ENCODE results near the gene SMO. TPM values are rescaled to one million over a fixed set of nuclear protein-coding genes. Genes with fewer than 3 reads are reported as not detected.

SMO gene
- 7.7 and 8.8 TPM in 2 replicates for total RNA-seq

DNA sequence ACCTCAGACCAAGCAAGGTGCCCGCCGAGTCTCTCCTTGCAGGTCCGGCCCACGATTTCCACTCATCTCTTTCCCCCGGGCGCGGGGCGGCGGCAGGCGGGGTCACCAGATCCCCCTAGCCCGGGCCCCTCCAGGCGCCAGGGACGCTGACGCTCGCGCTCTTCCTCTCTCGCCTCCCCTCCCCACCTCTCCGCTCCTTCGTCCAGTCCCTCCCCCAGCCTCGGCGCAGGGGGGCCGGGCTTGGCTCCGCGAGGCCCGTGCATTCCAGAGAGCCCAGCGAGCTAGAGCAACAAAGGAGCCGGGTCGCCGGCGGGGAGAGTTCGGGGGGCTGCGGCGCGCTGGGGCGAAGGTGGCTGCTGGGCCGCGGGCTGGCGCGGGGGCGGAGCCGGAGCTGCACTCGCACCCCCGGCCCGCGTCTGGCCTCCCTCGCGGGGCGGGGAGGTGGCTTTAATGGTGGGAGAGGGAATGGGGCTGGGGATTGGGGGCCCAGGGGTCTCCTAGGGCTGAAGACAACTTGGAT is at the start of gene SMO:
Gene SMO, plus strand, starts transcription at position 262 of the 520 bp plus-strand sequence. CDS start 519 bp downstream, outside the sequence.

DNA sequence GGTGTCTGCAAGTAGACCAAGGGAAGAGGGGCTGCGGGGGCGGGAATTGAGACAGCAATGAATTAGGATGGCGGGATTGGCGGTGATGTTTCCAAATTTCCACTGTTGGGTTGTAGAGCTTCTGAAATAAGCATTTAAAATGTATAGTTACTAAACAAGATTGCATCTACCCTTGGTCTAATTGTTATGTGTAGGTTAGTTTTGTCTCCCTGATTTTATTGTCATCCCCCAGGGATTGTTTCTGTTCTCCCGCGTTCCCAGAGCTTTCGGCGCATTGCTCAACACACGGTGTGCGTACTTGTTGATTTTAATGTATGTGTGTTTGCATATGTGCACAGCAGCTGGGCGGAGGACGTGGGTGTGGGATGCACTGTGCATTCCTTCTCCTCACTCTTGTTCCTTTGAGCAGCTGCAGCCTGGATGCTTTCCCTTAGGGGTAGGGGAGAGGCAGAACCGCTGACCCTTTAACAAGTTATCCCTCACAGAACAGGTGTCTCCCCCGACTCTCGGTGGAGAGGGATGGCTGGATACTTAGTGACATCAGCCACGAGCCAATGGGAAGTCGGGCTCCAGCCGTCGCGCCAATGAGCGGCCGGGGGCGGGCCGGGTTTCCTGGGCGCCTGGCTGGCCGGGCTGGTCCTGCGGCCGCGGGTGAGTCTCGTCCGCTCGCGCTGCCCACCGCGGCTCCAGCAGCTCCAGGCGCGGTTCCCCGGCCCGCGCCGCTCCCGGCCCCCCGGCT is 44.2 kb upstream of the SMO start, which contains the start of gene TSPAN33:
Gene TSPAN33, plus strand, starts transcription at position 613 of the 739 bp plus-strand sequence. CDS start 274 bp downstream, outside the sequence.

DNA sequence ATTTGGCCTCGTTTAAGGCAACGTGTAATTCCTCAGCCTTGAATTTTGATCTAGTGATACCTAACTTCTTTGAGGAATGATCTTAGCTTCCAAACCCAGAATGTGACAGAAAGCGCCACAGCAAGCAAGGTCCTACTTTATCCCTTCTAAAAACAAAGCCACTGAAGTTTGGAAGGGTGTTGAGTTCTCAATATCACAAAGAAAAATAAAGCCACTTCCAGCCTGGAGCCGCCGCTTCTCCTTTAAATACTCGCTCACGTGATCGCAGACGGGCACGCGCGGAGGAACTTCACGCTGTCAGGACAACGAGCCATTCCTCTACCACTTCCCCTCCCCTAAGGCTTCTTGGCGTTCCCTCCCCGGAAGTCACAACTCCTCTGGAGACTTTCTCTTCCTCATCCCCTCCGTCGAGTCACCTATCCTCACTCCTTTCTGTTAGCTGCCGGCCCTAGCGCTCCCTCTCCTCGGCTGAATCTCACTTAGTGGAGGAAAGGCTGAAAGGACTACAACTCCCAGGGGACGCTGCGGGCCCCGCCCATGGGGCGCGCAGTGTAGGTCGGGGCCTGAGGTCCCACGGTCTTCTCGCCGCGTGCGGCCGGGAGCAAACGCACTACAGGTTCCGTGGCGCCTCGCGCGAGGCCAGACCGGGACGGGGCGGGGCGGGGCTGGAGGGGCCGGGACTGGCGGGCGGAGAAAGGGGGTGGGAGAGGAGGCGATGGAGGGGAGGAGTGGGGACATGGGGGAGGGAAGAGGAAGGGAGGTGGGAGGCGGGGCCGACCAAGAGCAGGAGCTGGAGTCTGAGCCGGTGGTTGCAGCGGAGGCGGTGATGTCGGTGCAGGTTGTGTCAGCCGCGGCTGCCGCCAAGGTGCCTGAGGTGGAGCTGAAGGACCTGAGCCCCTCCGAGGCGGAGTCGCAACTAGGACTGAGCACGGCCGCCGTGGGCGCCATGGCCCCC is 36.1 kb downstream of the SMO start, which contains the start of gene AHCYL2:
Gene AHCYL2, plus strand, starts transcription at position 780 of the 955 bp plus-strand sequence.

Other genes starting within 250 kb of the SMO start
- 68.0 and 68.6 TPM in 2 replicates for gene TNPO3, start 133.5 kb upstream of the SMO start, total RNA-seq
- gene TSPAN33, start 43.9 kb upstream of the SMO start, total RNA-seq: 0.27 and 0.38 TPM in 2 replicates
- 8.2 and 11.8 TPM in 2 replicates for gene AHCYL2, start 36.4 kb downstream of the SMO start, total RNA-seq
- gene STRIP2, start 245.8 kb downstream of the SMO start, total RNA-seq: 4.1 and 5.7 TPM in 2 replicates